ENCODE results near the gene ANKDD1A.

Gene ANKDD1A

DNA sequence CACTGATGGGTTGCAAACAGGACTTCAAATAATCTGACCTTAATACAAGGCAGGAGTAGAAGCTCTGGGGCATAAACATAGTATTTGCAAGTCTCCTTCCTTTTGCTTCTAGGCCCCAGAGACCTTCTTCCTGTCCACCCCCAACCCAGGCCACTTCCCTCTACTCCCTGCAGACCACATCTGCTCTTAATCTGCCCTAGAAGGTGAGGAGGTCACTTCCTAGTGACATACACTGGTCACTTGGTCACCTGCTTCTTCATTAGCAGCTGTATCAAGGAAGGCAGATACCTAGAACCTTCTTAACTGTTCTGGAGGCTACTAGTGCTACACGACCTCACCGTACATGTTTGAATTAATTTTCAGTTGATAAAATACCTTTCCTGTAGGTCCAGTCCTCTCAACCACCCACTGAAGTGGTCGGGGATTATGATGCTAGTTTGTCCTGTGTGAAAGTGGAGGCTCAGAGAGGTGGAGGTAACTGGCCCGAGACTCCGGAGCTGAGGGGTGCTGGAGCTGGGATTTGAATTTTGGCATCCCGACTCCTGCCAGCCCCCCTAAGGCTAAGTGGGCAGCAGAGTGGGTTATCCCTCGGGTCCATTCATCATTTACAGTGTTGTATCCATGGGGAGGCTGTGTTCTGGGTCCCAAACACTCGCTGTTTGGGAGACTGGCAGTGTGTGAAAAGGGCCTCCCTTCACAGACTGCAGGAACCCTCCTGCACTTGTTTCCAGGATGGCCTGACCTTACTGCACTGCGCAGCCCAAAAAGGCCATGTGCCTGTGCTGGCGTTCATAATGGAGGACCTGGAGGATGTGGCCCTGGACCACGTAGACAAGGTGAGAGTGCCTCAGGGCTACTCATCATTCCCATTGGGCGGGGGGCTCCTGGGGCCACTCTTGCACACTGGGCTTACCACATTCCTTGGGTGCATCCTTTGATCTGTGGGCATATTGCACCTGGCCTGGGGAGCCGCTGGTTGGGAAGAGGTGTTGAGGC is 13.9 kb downstream of the ANKDD1A start:
- Histone ChIP-seq H3K27me3 (ENCODE audit: insufficient read depth, low read length) (no peaks in the 10 kb centered on the region), H2AFZ (ENCODE audit: low read length, unreplicated experiment) (no peak overlapping the region), H3K4me1 (ENCODE audit: control insufficient read depth, insufficient read depth, low read length, unreplicated experiment) (peaks cover 12% of the 10 kb centered on the region), H3K36me3 (ENCODE audit: insufficient read depth, low read length) (no peaks in the 10 kb centered on the region), H3K4me3 (ENCODE audit: low read depth, low read length) (no peak overlapping the region), H3K79me2 (ENCODE audit: control insufficient read depth, insufficient read depth, low read length, unreplicated experiment) (no peaks in the 10 kb centered on the region), H3K27ac (ENCODE audit: low read depth, low read length) (no peak overlapping the region)

DNA sequence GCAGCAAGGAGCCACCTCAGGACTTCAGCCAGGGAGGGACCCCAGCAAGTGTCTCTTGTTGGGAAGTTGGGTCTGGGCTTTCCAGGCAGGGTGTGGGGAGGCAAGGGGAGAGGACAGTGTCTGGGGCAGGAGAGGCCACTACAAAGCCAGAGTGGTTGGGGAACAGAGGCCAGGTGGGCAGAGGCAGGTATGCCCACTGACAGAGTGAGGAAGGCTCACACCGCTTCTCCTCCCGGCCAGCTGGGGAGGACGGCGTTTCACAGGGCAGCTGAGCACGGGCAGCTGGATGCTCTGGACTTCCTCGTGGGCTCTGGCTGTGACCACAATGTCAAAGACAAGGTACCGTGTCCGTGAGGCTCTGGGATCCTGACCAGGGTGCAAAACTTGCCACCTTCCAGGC is 15.0 kb downstream of the ANKDD1A start:
- no peak overlapping the region for H3K27ac ChIP-seq (ENCODE audit: low read depth, low read length)
- no peak overlapping the region for H3K4me3 ChIP-seq (ENCODE audit: low read depth, low read length)
- H3K27me3 ChIP-seq (ENCODE audit: insufficient read depth, low read length): no peaks in the 10 kb centered on the region
- no peaks in the 10 kb centered on the region for H3K36me3 ChIP-seq (ENCODE audit: insufficient read depth, low read length)
- H2AFZ ChIP-seq (ENCODE audit: low read length, unreplicated experiment): no peak overlapping the region
- H3K4me1 ChIP-seq (ENCODE audit: control insufficient read depth, insufficient read depth, low read length, unreplicated experiment): peaks cover 12% of the 10 kb centered on the region
- no peaks in the 10 kb centered on the region for H3K79me2 ChIP-seq (ENCODE audit: control insufficient read depth, insufficient read depth, low read length, unreplicated experiment)

DNA sequence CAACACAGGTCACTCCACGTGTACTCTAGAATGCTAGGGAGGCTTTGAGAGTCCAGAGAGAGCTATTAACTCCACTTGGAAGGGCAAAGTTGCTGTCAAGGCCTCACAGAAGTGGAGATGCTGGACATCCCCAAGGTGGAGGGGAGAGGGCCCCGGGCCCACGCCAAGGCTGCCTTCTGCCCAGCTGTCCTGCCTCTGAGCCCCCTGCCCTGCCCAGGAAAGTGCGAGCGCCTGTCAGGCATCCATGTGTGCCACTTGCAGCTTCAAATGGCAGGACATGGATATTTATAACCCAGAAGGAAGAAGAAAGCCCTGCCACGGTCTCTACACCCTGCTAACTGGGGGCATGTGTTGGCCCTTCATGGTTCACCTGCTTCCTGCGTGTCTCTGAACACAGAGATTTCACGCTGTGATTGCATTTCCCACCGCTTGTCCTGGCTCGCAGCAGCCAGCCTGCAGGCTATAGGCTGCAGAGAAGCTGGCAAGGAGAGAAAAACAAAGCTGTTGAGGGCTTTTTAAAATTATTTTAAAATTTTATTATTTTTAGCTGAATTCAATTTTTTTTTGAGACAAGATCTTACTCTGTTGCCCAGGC is 17.0 kb downstream of the ANKDD1A start:
- H3K4me1 ChIP-seq (ENCODE audit: control insufficient read depth, insufficient read depth, low read length, unreplicated experiment): no peaks in the 10 kb centered on the region
- no peaks in the 10 kb centered on the region for H3K36me3 ChIP-seq (ENCODE audit: insufficient read depth, low read length)
- H3K79me2 ChIP-seq (ENCODE audit: control insufficient read depth, insufficient read depth, low read length, unreplicated experiment): no peaks in the 10 kb centered on the region
- H3K4me3 ChIP-seq (ENCODE audit: low read depth, low read length): no peak overlapping the region
- H3K27me3 ChIP-seq (ENCODE audit: insufficient read depth, low read length): no peaks in the 10 kb centered on the region
- no peak overlapping the region for H2AFZ ChIP-seq (ENCODE audit: low read length, unreplicated experiment)
- H3K27ac ChIP-seq (ENCODE audit: low read depth, low read length): no peak overlapping the region

DNA sequence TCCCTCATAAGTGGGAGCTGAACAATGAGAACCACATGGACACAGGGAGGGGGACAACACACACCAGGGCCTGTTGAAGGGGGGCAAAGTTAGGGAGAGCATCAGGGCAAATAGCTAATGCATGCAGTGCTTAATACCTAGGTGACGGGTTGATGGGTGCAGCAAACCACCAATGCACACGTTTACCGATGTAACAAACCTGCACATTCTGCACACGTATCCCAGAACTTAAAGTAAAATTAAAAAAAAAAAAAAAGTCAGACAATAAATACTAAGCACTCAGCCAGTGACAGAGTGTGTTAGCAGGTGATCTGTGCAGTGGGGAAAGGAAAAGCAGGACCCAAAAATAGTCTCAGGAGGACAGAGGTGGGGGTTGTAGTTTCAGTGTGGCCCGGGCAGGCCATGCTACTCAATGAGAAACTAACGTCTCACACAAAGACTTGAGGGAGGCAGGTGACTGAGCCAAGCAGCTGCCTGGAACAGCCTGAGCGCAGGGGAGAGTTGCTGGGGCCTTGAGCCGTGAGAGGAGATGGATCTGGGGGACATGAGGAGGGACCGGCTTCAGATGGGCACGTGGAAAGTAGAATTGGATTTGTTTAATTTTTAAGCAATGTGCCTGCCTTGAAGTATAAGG is 18.4 kb downstream of the ANKDD1A start:
- no peaks in the 10 kb centered on the region for H3K36me3 ChIP-seq (ENCODE audit: insufficient read depth, low read length)
- H3K27me3 ChIP-seq (ENCODE audit: insufficient read depth, low read length): no peaks in the 10 kb centered on the region
- H3K79me2 ChIP-seq (ENCODE audit: control insufficient read depth, insufficient read depth, low read length, unreplicated experiment): no peaks in the 10 kb centered on the region
- no peak overlapping the region for H3K4me3 ChIP-seq (ENCODE audit: low read depth, low read length)
- H2AFZ ChIP-seq (ENCODE audit: low read length, unreplicated experiment): no peak overlapping the region
- no peaks in the 10 kb centered on the region for H3K4me1 ChIP-seq (ENCODE audit: control insufficient read depth, insufficient read depth, low read length, unreplicated experiment)
- no peak overlapping the region for H3K27ac ChIP-seq (ENCODE audit: low read depth, low read length)

DNA sequence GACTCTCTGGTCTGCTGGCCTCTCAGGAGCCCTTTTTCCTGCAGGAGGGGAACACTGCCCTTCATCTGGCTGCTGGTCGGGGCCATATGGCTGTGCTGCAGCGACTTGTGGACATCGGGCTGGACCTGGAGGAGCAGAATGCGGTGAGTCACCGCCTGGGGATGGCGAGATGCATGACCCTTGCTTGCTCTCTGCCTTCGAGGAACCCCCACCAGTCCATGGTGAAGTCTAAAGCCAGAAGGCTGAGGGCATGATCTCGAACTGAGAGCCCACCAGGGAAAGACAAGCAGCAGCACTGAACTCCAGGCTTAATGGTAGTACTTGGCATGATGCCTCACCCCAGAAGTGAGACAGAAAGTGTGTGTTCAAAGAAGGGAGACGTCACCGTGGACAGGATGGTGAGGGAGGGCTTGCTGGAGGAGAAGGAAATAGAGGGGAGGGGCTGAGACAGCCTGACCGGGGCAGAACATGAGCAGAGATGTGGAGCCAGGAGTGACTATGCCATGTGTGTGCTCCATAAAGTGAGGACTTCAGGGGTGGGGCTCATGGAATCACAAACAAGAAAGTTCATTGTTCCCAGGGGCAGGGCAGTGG is 19.2 kb downstream of the ANKDD1A start:
- Histone ChIP-seq H3K4me3 (ENCODE audit: low read depth, low read length) (no peak overlapping the region), H3K79me2 (ENCODE audit: control insufficient read depth, insufficient read depth, low read length, unreplicated experiment) (no peaks in the 10 kb centered on the region), H3K27ac (ENCODE audit: low read depth, low read length) (no peak overlapping the region), H3K27me3 (ENCODE audit: insufficient read depth, low read length) (no peaks in the 10 kb centered on the region), H3K36me3 (ENCODE audit: insufficient read depth, low read length) (no peaks in the 10 kb centered on the region), H2AFZ (ENCODE audit: low read length, unreplicated experiment) (no peak overlapping the region), H3K4me1 (ENCODE audit: control insufficient read depth, insufficient read depth, low read length, unreplicated experiment) (no peaks in the 10 kb centered on the region)

DNA sequence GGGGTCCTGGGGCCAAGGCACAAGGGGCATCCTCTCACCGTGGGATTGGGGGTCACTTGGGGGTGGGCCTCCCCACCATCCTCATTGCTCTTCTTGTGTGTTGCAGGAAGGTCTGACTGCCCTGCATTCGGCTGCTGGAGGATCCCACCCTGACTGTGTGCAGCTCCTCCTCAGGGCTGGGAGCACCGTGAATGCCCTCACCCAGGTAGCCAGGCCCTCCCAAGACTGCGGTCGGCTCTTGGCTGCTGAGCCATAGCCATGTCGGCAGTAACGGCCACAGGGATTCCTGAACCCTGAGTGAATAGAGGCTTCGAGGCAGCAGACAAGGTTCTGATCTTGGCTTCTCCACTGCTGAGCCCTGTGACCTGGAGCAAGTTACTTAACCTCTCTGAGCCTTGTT is 19.7 kb downstream of the ANKDD1A start:
- H3K79me2 ChIP-seq (ENCODE audit: control insufficient read depth, insufficient read depth, low read length, unreplicated experiment): no peaks in the 10 kb centered on the region
- no peaks in the 10 kb centered on the region for H3K27me3 ChIP-seq (ENCODE audit: insufficient read depth, low read length)
- H3K36me3 ChIP-seq (ENCODE audit: insufficient read depth, low read length): no peaks in the 10 kb centered on the region
- no peak overlapping the region for H2AFZ ChIP-seq (ENCODE audit: low read length, unreplicated experiment)
- H3K4me1 ChIP-seq (ENCODE audit: control insufficient read depth, insufficient read depth, low read length, unreplicated experiment): no peaks in the 10 kb centered on the region
- no peak overlapping the region for H3K27ac ChIP-seq (ENCODE audit: low read depth, low read length)
- no peak overlapping the region for H3K4me3 ChIP-seq (ENCODE audit: low read depth, low read length)

DNA sequence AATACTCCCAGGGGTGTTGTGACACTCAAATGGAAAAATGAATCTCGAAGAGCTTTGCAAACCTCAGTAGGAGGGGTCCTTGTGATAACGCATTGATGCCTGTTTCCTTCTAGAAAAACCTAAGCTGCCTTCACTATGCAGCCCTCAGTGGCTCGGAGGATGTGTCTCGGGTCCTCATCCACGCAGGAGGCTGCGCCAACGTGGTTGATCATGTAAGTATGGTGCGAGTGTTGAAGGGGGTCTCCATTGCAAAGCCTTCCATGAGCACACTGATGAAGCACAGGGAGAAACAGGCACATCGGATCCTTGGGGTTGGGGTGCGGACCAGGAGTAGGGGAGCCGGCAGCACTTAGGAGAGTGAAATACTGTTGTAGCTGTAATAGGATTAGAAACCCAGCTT is 22.3 kb downstream of the ANKDD1A start:
- H3K36me3 ChIP-seq (ENCODE audit: insufficient read depth, low read length): no peaks in the 10 kb centered on the region
- no peak overlapping the region for H2AFZ ChIP-seq (ENCODE audit: low read length, unreplicated experiment)
- no peaks in the 10 kb centered on the region for H3K27me3 ChIP-seq (ENCODE audit: insufficient read depth, low read length)
- H3K4me3 ChIP-seq (ENCODE audit: low read depth, low read length): no peak overlapping the region
- H3K27ac ChIP-seq (ENCODE audit: low read depth, low read length): no peak overlapping the region
- no peaks in the 10 kb centered on the region for H3K79me2 ChIP-seq (ENCODE audit: control insufficient read depth, insufficient read depth, low read length, unreplicated experiment)
- no peaks in the 10 kb centered on the region for H3K4me1 ChIP-seq (ENCODE audit: control insufficient read depth, insufficient read depth, low read length, unreplicated experiment)

DNA sequence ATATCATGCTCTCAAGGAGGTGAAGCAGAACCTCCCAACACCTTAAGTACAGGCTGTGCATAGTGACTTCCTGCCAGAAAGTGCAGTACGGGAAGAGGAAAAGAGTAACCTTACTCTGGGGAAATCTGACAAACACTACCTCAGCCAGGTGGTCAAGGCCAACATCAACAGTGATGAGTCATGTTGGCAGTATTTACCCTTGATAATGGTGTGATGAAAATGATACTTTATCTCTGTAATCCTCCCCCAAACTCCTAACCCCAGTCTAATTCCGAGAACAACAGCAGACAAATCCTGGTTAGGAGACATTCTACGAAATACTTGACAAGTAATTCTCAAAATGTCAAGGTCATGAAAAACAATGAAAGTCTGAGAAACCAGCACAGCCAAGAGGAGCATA is 26.5 kb downstream of the ANKDD1A start:
- H3K27me3 ChIP-seq (ENCODE audit: insufficient read depth, low read length): no peaks in the 10 kb centered on the region
- no peaks in the 10 kb centered on the region for H3K79me2 ChIP-seq (ENCODE audit: control insufficient read depth, insufficient read depth, low read length, unreplicated experiment)
- H3K36me3 ChIP-seq (ENCODE audit: insufficient read depth, low read length): no peaks in the 10 kb centered on the region
- no peaks in the 10 kb centered on the region for H3K4me1 ChIP-seq (ENCODE audit: control insufficient read depth, insufficient read depth, low read length, unreplicated experiment)
- H3K27ac ChIP-seq (ENCODE audit: low read depth, low read length): no peak overlapping the region
- H3K4me3 ChIP-seq (ENCODE audit: low read depth, low read length): no peak overlapping the region
- no peak overlapping the region for H2AFZ ChIP-seq (ENCODE audit: low read length, unreplicated experiment)

DNA sequence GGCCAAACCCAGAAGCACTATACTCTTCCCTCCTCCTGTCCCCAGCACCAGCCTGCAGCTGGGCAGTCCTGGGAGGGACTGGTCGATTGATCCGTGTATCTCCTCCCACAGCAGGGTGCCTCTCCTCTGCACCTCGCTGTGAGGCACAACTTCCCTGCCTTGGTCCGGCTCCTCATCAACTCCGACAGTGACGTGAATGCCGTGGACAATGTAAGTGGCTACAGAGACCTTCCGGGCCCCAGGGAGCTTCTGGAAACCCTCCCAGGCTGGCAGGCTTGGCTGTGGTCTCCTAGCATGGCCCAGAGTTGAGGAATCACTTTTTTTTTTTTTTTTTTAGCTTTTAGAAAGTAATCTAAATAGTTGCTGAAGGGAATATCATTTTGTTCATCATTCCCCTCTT is 30.7 kb downstream of the ANKDD1A start:
- Histone ChIP-seq H3K27ac (ENCODE audit: low read depth, low read length) (no peak overlapping the region), H3K4me1 (ENCODE audit: control insufficient read depth, insufficient read depth, low read length, unreplicated experiment) (no peaks in the 10 kb centered on the region), H3K27me3 (ENCODE audit: insufficient read depth, low read length) (no peaks in the 10 kb centered on the region), H2AFZ (ENCODE audit: low read length, unreplicated experiment) (no peak overlapping the region), H3K79me2 (ENCODE audit: control insufficient read depth, insufficient read depth, low read length, unreplicated experiment) (no peaks in the 10 kb centered on the region), H3K36me3 (ENCODE audit: insufficient read depth, low read length) (no peaks in the 10 kb centered on the region), H3K4me3 (ENCODE audit: low read depth, low read length) (no peak overlapping the region)

DNA sequence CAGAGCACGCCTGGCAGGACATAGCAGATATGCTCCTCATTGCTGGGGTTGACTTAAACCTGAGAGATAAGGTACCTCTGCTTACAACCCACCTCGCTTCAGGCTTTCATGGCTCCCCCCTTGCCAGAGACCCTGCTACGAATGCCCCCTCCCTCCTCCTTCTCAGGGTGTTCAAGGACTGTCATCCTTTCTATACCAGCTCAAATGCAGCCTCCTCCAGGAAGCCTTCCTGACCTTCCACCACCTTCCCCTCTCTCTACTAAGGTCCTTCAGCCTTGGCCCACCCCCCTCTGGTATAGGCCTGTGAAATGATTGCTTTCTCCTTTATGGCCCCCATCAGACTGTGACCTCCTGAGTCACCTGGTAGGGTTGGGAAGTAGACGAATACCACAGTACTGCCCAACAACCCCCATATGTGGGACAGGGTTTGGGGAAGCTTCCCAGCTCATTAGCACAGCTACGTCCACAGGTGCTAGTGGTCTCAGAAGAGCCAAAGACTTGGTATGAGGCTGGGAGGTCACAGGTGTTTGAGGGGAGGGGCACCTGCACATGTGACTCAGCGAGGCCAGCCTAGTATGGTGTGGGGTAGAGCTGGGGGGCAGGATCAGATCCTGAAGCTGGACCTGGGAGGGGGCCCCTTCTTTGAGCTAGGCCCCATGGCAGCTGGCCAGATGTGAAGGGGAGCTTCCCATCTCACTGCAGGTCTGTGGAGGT is 32.0 kb downstream of the ANKDD1A start:
- H3K4me3 ChIP-seq (ENCODE audit: low read depth, low read length): no peak overlapping the region
- H3K36me3 ChIP-seq (ENCODE audit: insufficient read depth, low read length): no peaks in the 10 kb centered on the region
- H3K27ac ChIP-seq (ENCODE audit: low read depth, low read length): no peak overlapping the region
- H3K4me1 ChIP-seq (ENCODE audit: control insufficient read depth, insufficient read depth, low read length, unreplicated experiment): no peaks in the 10 kb centered on the region
- no peaks in the 10 kb centered on the region for H3K27me3 ChIP-seq (ENCODE audit: insufficient read depth, low read length)
- no peak overlapping the region for H2AFZ ChIP-seq (ENCODE audit: low read length, unreplicated experiment)
- H3K79me2 ChIP-seq (ENCODE audit: control insufficient read depth, insufficient read depth, low read length, unreplicated experiment): no peaks in the 10 kb centered on the region

All from ACC112 (cell line).